KBM-7 (cell line): ENCODE results near the gene ATRIP.
A peak's percentile ranks its signal among the peaks of the same experiment; 100 is the strongest.

Experiments used
- DNase-seq: peaks from one replicate; pipeline ENCODE4 v3.0.0-alpha.2; 2015
- in situ Hi-C: fragments of 300-500 bp; cut with MboI; formaldehyde crosslinking; loops from 2 replicates; pipeline ENCODE4 v1.14.3; 2020; ENCODE audit warnings: low sequenced_read_pairs, low pct_unique_long_range_greater_than_20kb, mixed read lengths

ATRIP gene

GRCh38 chr3:48422272-48422671 lies 24.3 kb upstream of the ATRIP start:
- in situ Hi-C loops: loop anchor here (10.0 kb wide), 1 partner anchor 147 kb away; no protein-coding TSS in a partner anchor
- no peak for DNase-seq

GRCh38 chr3:48422681-48423080 lies 23.9 kb upstream of the ATRIP start:
- no peak for DNase-seq
- in situ Hi-C loops: loop anchor here (10.0 kb wide), 1 partner anchor 148 kb away; no protein-coding TSS in a partner anchor

- no peak for DNase-seq
- in situ Hi-C loops: loop anchor here (10.0 kb wide), 1 partner anchor 149 kb away; no protein-coding TSS in a partner anchor
Observed at GRCh38 chr3:48423241-48423882, 23.2 kb upstream of the ATRIP start.

- DNase-seq: no peak
- in situ Hi-C loops: loop anchor here (10.0 kb wide), 1 partner anchor 149 kb away; no protein-coding TSS in a partner anchor
Observed at GRCh38 chr3:48423883-48424695, 22.4 kb upstream of the ATRIP start.

- DNase-seq: no peak
- in situ Hi-C loops: loop anchor here (10.0 kb wide), 1 partner anchor 151 kb away; no protein-coding TSS in a partner anchor
Observed at GRCh38 chr3:48425281-48425812, 21.2 kb upstream of the ATRIP start.

- no peak for DNase-seq
- in situ Hi-C loops: loop anchor here (10.0 kb wide), 1 partner anchor 152 kb away; no protein-coding TSS in a partner anchor
Observed at GRCh38 chr3:48426401-48426909, 20.1 kb upstream of the ATRIP start.

GRCh38 chr3:48426944-48427629 lies 19.4 kb upstream of the ATRIP start:
- in situ Hi-C loops: loop anchor here (10.0 kb wide), 1 partner anchor 152 kb away; no protein-coding TSS in a partner anchor
- no peak for DNase-seq

GRCh38 chr3:48427630-48427962 lies 18.9 kb upstream of the ATRIP start:
- in situ Hi-C loops: loop anchor here (10.0 kb wide), 1 partner anchor 153 kb away; no protein-coding TSS in a partner anchor
- DNase-seq: no peak

GRCh38 chr3:48428088-48428571 lies 18.4 kb upstream of the ATRIP start:
- no peak for DNase-seq
- in situ Hi-C loops: loop anchor here (10.0 kb wide), 1 partner anchor 153 kb away; no protein-coding TSS in a partner anchor

GRCh38 chr3:48428572-48429316 lies 17.8 kb upstream of the ATRIP start:
- peak; percentile 10 for DNase-seq
- in situ Hi-C loops: loop anchor here (10.0 kb wide), 1 partner anchor 154 kb away; no protein-coding TSS in a partner anchor

GRCh38 chr3:48429317-48429959 lies 17.1 kb upstream of the ATRIP start:
- no peak for DNase-seq
- in situ Hi-C loops: loop anchor here (10.0 kb wide), 1 partner anchor 155 kb away; no protein-coding TSS in a partner anchor

GRCh38 chr3:48429960-48430707 lies 16.4 kb upstream of the ATRIP start, which contains the start of gene PLXNB1:
Gene PLXNB1, minus strand, starts transcription at chr3:48430086. Its CDS starts 5,475 bp downstream, at chr3:48424611.
- in situ Hi-C loops: loop anchor here (10.0 kb wide), 1 partner anchor 155 kb away; no protein-coding TSS in a partner anchor
- peak; percentile 82 for DNase-seq

GRCh38 chr3:48430708-48431101 lies 15.8 kb upstream of the ATRIP start:
- in situ Hi-C loops: no loop called here
- no peak for DNase-seq

GRCh38 chr3:48431224-48432029 lies 15.1 kb upstream of the ATRIP start:
- in situ Hi-C loops: no loop called here
- no peak for DNase-seq

- DNase-seq: peak; percentile 20
- in situ Hi-C loops: no loop called here
Observed at GRCh38 chr3:48432411-48433371, 13.8 kb upstream of the ATRIP start.
